MM.1S (cell line): ENCODE measurements around the gene MAML3.

ENCODE experiments used
- DNase-seq: peaks from one replicate; pipeline ENCODE4 v3.0.0-alpha.2; 2015
- H2AFZ ChIP-seq: fragments of 300-600 bp; sonication (generic); 2 replicates; pipeline ENCODE4 v1.6.0; 2016; ENCODE audit warnings: antibody characterized with exemption, low read length
- H3F3A ChIP-seq: fragments of 300-600 bp; sonication (generic); 2 replicates; pipeline ENCODE4 v1.6.1; 2016; ENCODE audit warnings: mild to moderate bottlenecking, antibody characterized with exemption, low read length, moderate library complexity, mixed read lengths; ENCODE audit not compliant: insufficient read depth
- H3K27ac ChIP-seq: fragments of 300-600 bp; sonication (generic); 2 replicates; pipeline ENCODE4 v1.5.1; 2016; ENCODE audit warnings: mild to moderate bottlenecking, low read length
- H3K27me3 ChIP-seq: fragments of 300-600 bp; sonication (generic); replicated peaks from 2 replicates; pipeline ENCODE4 v1.6.0; 2016; ENCODE audit warnings: low read length; ENCODE audit not compliant: insufficient read depth
- H3K36me3 ChIP-seq: fragments of 300-600 bp; sonication (generic); replicated peaks from 2 replicates; pipeline ENCODE4 v1.6.1; 2016; ENCODE audit warnings: mild to moderate bottlenecking, low read length, mixed read lengths; ENCODE audit not compliant: insufficient read depth
- H3K4me1 ChIP-seq: fragments of 300-600 bp; sonication (generic); 2 replicates; pipeline ENCODE4 v1.6.1; 2016; ENCODE audit warnings: low read length, mixed read lengths
- H3K4me2 ChIP-seq: fragments of 300-600 bp; sonication (generic); 2 replicates; pipeline ENCODE4 v1.6.0; 2016; ENCODE audit warnings: low read depth, low read length
- H3K4me3 ChIP-seq: fragments of 300-600 bp; sonication (generic); 2 replicates; pipeline ENCODE4 v1.5.1; 2016; ENCODE audit warnings: low read length, mixed read lengths
- H3K79me2 ChIP-seq: fragments of 300-600 bp; sonication (generic); 2 replicates; pipeline ENCODE4 v1.6.1; 2016; ENCODE audit warnings: mixed run types, low read length, mixed read lengths
- H3K9ac ChIP-seq: fragments of 300-600 bp; sonication (generic); 2 replicates; pipeline ENCODE4 v1.6.1; 2016; ENCODE audit warnings: low read length, mixed read lengths
- H3K9me2 ChIP-seq: fragments of 300-600 bp; sonication (generic); replicated peaks from 2 replicates; pipeline ENCODE4 v1.6.1; 2016; ENCODE audit warnings: mild to moderate bottlenecking, low read length, mixed read lengths; ENCODE audit not compliant: insufficient read depth
- H3K9me3 ChIP-seq: fragments of 300-600 bp; sonication (generic); replicated peaks from 2 replicates; pipeline ENCODE4 v1.6.1; 2016; ENCODE audit warnings: mild to moderate bottlenecking, low read length, mixed read lengths; ENCODE audit not compliant: insufficient read depth
- H4K20me1 ChIP-seq: fragments of 300-600 bp; sonication (generic); 2 replicates; pipeline ENCODE4 v1.6.1; 2016; ENCODE audit warnings: mild to moderate bottlenecking, low read length, moderate library complexity, mixed read lengths; ENCODE audit not compliant: insufficient read depth
- CTCF ChIP-seq: fragments of 300-600 bp; sonication (generic); IDR thresholded peaks from 2 replicates; pipeline ENCODE4 v1.5.1; 2016; ENCODE audit warnings: antibody characterized with exemption, low read length, mixed read lengths
- EZH2 ChIP-seq: fragments of 300-600 bp; sonication (generic); optimal IDR thresholded peaks from 2 replicates; pipeline ENCODE3; 2017; ENCODE audit warnings: low read depth, mild to moderate bottlenecking, antibody characterized with exemption, low read length, mixed read lengths
- EZH2phosphoT487 ChIP-seq: fragments of 300-600 bp; sonication (generic); IDR thresholded peaks from 2 replicates; pipeline ENCODE4 v1.6.1; 2018; ENCODE audit warnings: antibody characterized with exemption, low read length

The MAML3 gene

GRCh38 chr4:140131675-140132229 lies 22.2 kb downstream of the MAML3 start:
- DNase-seq = no peak
- TF ChIP-seq EZH2 = no peak
- no peak for TF ChIP-seq EZH2phosphoT487
- TF ChIP-seq CTCF = no peak
- Histone ChIP-seq H4K20me1 (no peaks in the 10 kb centered on the region), H3K36me3 (no peaks in the 10 kb centered on the region), H3K79me2 (no peaks in the 10 kb centered on the region), H3K4me2 (no peak overlapping the region), H3K9ac (no peak overlapping the region), H3K27me3 (no peaks in the 10 kb centered on the region), H3K27ac (no peak overlapping the region), H3K4me3 (no peak overlapping the region), H3K4me1 (no peaks in the 10 kb centered on the region), H3F3A (no peaks in the 10 kb centered on the region), H3K9me2 (no peaks in the 10 kb centered on the region), H3K9me3 (no peaks in the 10 kb centered on the region), H2AFZ (no peak overlapping the region)

- Histone ChIP-seq H3K4me1 (no peaks in the 10 kb centered on the region), H4K20me1 (no peaks in the 10 kb centered on the region), H3K79me2 (no peaks in the 10 kb centered on the region), H2AFZ (no peak overlapping the region), H3K27me3 (no peaks in the 10 kb centered on the region), H3K9ac (no peak overlapping the region), H3K27ac (no peak overlapping the region), H3K4me2 (no peak overlapping the region), H3K36me3 (no peaks in the 10 kb centered on the region), H3K9me3 (no peaks in the 10 kb centered on the region), H3K9me2 (no peaks in the 10 kb centered on the region), H3F3A (no peaks in the 10 kb centered on the region), H3K4me3 (no peak overlapping the region)
- TF ChIP-seq CTCF = no peak
- TF ChIP-seq EZH2phosphoT487 = no peak
- no peak for TF ChIP-seq EZH2
- no peak for DNase-seq
Observed at GRCh38 chr4:140130677-140131076, 23.3 kb downstream of the MAML3 start.

- Histone ChIP-seq H3K4me2 (no peak overlapping the region), H3K27me3 (peaks cover 8% of the 10 kb centered on the region; the same call in 1 of the 2 replicates), H4K20me1 (no peaks in the 10 kb centered on the region), H3F3A (no peaks in the 10 kb centered on the region), H3K4me3 (no peak overlapping the region), H3K4me1 (0 out of 2 replicates have a peak, but pooled peaks cover 4% of the 10 kb centered on the region), H3K9me3 (no peaks in the 10 kb centered on the region), H3K27ac (no peak overlapping the region), H3K9ac (no peak overlapping the region), H3K9me2 (no peaks in the 10 kb centered on the region), H3K36me3 (no peaks in the 10 kb centered on the region), H2AFZ (no peak overlapping the region), H3K79me2 (no peaks in the 10 kb centered on the region)
- no peak for TF ChIP-seq EZH2
- no peak for TF ChIP-seq EZH2phosphoT487
- TF ChIP-seq CTCF = no peak
- DNase-seq = no peak
Observed at GRCh38 chr4:140127422-140127821, 26.6 kb downstream of the MAML3 start.
